Fibroblast of pulmonary artery (primary cell): ENCODE data around the gene POLR2C.

Experiments
- DNase-seq: peaks from one replicate; pipeline ENCODE4 v3.0.0-alpha.2; 2010; ENCODE audit warnings: low read depth
- H3K4me3 ChIP-seq: replicated peaks from 2 replicates; pipeline ENCODE4 v1.5.1; 2011; ENCODE audit warnings: low read depth, mild to moderate bottlenecking, control low read depth, low read length, moderate library complexity
- CTCF ChIP-seq: IDR thresholded peaks from 2 replicates; pipeline ENCODE4 v1.5.1; 2011; ENCODE audit warnings: mild to moderate bottlenecking, control low read depth, low read length, inconsistent platforms; ENCODE audit errors: missing control alignments

Gene POLR2C

GRCh38 chr16:57462209-57462977, at the start of gene POLR2C:
Gene POLR2C, plus strand, starts transcription at chr16:57462679. Its CDS starts 46 bp downstream, at chr16:57462725.
- peak; percentile 90 for DNase-seq
- H3K4me3 ChIP-seq = peak within 1 kb of the TSS; percentile 90
- peak; percentile 95 for TF ChIP-seq CTCF

DNA sequence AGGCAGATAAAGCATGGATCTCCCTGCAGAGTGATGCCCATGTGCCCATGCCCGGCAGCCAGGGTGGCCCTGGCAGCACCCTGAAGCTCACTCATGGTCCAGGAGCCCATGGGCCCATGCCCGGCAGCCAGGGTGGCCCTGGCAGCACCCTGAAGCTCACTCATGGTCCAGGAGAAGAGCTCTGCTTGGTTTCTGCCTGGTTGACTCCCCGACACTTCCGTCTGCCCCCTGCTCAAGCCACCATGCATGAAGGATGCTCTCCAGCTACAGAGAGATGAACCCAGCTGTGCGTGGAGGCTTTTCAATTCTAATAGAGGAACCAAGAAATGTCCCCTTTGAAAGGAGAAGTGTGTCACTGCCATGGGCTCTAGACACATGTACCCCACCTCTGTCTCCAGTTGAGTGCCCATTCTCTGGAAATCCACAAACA, 49.2 kb upstream of the POLR2C start:
- no peak for TF ChIP-seq CTCF
- H3K4me3 ChIP-seq = no peak overlapping the region
- DNase-seq = no peak

- no peak for DNase-seq
- no peak for TF ChIP-seq CTCF
- H3K4me3 ChIP-seq = no peak overlapping the region
These were observed 48.7 kb upstream of the POLR2C start for GRCh38 chr16:57413733-57414132.

DNA sequence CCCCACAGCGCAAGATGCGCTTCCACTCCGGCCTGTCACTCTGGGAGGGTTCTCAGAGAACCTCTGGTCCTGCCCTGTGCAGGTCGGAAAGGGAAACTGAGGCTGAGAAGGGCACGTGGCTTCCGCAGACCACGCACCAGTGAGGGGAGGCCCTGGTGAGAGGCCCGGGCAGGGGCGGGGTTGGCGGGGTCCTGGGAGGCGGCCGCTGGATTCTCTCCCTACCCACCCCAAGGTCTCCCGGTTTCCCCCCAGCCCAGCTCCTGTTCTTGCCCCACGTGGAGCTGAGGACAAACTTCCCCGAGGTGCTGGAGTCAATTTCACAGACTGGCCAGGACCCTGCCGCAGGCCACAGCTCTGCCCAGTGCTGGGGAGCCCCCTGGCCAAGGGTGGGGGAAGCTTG, 46.4 kb upstream of the POLR2C start:
- no peak for TF ChIP-seq CTCF
- no peak for DNase-seq
- H3K4me3 ChIP-seq = no peak overlapping the region

GRCh38 chr16:57419506-57419905, 43.0 kb upstream of the POLR2C start:
- no peak overlapping the region for H3K4me3 ChIP-seq
- no peak for DNase-seq
- TF ChIP-seq CTCF = no peak

- peak; percentile 78 for DNase-seq
- peak; percentile 92 for TF ChIP-seq CTCF
- no peak overlapping the region for H3K4me3 ChIP-seq
These were observed 40.2 kb upstream of the POLR2C start for GRCh38 chr16:57422026-57422944.
